ENCODE results near the gene TENM4.

The TENM4 gene

DNA sequence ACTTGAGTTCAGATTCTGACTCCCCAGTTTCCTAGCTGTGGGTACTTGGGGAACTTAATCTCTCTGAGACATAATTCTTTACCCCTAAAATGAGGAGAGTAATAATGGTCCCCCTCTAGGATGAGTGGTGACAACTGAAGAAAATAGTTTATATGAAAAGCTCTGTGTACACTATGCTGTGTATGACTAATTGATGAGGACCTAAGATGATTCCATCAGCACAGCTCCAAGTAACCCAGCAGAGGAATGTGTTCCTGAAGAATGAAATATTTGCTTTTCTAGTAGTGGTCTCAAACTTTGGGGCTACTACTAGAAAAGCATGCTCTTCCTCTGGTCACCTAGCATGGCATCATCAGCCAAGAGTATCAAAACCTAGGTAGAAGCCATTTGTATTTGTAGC lies 648.9 kb downstream of the TENM4 start:
- DNase-seq: no peak

DNA sequence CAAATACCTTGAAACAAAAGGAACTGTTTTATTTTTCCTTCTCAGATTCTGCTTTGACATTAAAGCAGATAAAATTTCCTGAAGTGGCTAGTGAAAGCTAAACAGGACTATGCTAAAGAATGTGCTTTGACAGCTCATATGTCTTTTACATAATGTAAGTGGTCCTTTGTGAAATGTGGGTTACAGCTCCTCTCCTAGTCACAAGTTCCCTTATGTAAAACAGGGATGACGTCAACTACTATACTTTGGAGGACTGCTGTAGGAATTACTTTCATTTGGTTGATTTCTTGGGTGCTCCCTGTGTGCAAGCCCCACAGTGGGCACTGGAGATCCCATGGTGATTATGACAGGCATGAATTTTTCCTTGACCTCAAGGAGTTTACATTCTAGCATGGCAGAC lies 649.6 kb downstream of the TENM4 start:
- no peak for DNase-seq

DNA sequence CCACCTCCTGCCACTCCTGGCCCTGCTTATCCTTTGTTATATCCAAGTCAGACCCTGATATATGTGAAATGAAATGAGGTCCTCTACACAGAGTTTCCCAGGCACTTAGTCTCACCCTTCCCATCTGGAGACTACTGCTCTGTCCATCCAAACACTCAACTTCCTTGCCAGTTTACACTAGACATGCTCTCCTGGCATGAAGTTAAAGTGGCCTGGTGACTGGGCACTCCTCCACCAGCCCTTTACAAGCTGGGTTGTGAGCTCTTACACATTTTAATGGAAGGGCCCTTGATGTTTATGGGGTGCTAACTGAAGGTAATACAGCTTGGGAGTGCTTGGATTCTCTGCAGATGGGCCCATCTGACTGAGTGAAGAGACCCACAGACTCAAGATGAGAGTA lies 650.0 kb downstream of the TENM4 start:
- no peak for DNase-seq

DNA sequence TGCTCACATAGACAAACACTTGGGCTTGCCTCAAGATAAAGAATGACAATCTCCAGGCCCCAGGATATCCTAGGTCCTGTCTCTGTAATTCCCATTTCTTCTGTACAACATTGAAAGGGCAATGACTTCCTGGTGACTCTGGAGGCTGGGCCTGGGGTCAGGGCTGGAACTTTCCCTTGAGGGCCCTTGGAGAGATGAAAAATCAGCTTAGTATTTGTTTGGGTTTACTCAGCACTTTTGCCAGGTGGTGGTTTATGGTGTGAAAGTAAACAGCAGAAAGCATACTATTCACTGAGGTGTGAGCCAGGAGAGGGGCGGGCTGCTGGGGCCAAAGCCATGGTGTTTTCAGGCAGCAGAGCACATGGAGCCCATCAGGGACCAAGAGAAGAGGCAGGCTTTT lies 651.5 kb downstream of the TENM4 start:
- no peak for DNase-seq

DNA sequence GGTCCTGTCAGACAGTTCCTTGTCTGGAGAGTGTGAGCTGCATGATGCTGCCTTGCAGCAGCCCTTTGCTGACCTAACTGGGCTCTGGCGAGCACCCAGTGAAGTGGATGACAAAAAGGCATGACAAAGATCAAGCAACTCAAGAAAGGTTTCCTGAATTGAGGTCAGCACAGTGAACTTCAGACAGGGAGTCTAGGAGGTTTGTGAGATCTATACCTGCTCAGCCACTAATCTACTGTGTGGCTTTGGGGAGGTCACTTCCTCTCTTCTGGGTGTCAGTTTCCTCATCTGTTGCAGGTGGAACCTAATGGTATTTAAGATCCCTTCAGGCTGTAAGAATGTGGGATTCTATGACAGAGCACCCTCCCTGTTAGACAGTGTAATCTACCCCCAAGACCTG lies 652.3 kb downstream of the TENM4 start:
- DNase-seq: no peak

DNA sequence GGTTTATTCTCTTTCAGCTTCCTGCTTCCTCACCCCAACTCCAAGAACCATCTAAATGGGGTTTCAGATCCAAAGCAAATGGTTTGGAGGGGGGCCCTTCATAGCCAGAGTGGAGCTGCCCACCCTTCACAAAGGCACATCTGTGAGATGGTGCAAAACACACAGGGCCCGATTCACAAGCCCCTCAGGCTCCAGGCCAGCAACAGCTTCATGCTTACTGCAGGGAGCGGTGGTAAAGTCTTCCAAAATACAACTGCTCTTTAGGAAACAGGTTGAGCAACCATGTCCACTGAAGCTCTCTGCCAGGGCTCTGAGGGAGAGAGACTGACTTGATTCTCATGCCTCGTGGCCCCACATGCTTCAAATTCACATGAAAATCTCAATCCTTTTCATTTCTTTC lies 653.1 kb downstream of the TENM4 start:
- DNase-seq: no peak

DNA sequence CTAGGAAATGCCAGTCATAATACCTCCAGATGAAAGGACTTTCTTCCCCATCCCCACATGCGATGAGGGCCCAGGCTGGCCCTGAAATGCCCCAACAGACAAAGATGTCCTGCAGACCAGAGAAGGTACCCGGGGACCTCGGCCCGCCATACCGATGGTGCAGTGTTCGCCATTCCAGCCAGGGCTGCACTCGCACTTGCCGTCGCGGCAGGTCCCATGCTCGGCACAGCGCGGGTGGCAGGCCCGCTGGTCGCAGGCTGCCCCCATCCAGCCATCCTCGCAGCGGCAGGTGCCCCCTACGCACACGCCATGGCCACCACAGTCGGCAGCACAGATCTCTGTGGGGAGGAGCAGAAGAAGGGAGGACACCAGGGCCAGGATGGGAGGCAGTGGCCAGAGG lies 654.1 kb downstream of the TENM4 start:
- DNase-seq: no peak

DNA sequence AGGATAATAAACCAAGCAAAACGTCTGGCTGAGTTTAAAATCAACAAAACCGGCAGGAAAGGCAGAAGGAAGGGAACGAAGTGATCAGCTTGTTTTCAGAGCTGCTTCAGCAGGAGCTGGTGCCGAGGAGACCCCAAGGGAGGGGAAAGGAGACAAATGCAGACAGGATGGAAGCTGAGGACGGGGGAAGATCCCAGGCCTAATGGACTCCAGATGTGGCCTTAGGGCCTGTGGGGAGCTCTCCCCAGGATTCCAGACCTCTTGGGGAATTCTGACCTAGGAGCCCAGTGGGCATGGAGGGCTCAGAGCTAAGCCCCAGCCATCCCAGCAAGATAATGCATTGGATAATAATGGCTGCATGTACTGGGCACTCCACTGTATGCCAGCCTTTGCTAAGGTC lies 654.7 kb downstream of the TENM4 start:
- no peak for DNase-seq

DNA sequence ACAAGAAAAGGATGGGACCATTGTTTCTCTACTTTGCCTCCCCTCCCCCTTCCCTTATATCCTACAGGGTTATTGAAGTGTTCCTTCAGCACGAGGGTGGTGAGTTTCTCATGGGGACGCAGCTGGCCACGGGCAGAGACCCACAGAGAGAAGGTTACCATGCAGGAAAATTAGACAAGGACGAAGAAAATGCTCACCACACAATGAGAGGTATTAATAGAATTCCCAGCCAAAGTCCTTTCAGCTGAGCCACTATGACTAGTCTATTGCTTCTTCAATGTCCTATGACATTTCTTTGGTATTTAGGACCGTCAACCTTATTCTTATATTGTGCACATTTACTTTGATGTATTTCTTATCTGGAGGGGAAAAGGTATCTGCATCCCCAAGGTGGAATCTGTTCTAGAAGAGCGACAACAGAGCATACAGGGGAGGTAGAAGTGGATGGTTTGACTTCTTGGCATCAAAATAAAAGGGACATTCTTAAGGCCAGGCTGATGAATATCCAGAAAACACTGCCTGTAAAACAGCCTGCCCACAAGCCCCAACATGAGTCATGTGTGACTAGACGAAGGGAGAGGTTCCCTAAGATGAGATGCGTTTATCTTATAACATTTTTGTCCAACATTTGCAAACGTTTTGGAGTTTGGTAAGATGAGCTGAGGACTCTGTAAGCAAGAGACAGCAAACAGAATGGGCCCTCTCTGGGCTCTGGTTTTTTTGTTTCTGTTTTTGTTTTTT lies 656.3 kb downstream of the TENM4 start:
- no peak for DNase-seq

DNA sequence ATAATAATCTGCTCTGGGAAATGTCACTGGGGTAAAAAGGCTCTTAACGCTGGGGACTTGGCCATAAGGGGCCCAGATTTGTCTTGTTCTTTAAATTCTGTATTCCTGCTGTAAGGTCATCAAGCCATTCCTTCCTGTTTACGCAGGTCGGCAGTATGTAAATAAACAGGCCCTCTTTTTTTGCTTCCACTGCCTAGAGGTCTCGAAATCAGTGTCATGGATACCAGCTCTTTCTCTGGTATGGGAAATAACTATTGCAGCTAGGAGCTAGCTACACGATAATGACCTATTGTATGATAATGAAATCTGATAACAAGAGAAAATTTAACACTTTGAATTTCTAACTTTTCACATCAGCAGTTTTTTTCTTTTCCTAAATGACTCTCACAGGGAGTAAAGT lies 657.0 kb downstream of the TENM4 start:
- no peak for DNase-seq

DNA sequence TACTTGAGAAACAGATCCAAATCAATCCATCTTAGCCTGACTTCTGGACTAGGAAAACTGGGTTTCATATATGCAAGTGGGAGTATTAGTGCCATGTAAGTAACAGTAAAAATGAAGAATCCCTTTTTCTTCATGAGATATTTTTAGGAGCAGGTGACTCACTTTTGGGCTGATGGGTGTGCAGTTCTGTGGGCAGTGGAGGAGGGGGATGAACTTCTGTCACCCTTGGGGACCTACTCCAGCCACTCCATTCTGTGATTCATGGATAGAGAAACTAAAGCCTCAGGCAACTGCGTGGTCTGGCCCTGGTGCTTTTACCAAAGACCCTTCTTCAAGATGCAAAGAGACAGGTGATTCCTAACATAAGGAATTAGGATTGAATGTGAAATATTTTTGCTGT lies 657.5 kb downstream of the TENM4 start:
- no peak for DNase-seq

DNA sequence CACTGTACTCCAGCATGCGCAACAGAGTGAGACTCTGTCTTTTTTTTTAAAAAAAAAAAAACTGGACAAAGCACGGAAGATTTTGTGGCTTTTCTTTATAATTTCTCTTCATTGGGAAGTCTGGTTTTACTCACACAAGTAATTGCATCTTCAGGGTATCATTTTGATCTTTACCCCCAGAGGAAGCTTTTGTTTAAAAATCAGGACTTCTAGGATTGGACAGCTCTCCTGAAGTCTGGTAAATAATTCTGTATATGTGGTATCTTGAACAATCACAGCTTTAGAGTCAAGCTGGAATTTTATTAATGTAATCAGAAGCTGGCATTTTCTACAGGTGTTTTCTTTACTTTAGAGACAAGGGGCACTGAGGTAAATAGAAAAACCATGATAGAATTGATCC lies 658.1 kb downstream of the TENM4 start:
- DNase-seq: no peak

DNA sequence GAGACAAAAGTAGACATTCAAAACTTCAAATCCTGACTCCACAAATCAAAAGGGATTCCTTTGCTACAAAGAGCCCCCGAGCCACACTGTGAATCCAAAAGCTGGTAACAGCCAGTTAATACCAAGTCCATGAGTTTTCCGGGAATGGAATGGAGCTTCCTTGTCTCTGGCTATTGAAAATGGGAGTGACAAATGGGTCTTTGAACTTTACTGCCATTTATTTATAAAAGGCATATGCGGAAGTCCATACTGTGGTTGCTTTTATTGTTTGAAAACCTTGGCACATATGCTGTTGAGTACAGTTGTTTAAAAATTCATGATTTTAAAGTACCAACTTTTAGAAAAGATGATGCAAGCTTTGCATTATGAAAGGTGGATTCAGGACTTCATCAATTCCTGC lies 659.9 kb downstream of the TENM4 start:
- DNase-seq: no peak

DNA sequence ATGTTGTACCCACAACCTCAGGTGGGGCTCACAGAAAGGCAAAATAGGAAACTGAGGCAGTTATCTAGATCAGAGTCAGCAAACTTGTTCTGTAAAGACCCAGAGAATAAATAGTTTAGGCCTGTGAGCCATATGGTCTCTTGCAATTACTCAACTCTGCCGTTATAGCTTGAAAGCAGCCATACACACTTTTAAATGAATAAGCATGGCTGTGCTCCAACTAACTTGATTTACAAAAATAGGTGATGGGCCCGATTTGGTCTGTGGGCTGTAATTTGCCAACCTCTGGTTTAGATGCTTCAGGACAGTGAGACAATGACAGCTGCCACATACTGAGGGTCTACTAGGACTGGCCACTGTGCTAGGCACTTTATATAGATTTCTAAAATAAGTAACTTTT lies 667.3 kb downstream of the TENM4 start:
- DNase-seq: no peak

DNA sequence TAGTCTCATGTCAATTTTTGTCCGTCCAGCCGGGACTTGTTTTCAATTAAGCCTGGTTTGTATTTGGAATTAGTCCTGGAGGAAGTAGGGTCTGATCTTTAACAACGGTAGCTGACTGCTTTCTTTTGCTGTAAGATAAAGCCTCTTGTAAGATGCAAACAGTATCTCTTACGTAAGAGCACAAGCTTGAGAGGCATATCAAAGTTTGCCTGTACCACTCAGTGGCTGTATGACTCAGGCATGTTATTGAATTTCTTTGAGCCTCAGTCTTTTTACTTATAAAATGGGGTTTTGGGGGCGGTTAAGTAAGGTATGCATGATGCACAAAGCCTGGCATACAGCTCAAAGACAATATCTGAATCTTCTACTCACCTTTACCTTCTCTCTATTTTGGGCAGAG lies 667.8 kb downstream of the TENM4 start:
- DNase-seq: no peak

DNA sequence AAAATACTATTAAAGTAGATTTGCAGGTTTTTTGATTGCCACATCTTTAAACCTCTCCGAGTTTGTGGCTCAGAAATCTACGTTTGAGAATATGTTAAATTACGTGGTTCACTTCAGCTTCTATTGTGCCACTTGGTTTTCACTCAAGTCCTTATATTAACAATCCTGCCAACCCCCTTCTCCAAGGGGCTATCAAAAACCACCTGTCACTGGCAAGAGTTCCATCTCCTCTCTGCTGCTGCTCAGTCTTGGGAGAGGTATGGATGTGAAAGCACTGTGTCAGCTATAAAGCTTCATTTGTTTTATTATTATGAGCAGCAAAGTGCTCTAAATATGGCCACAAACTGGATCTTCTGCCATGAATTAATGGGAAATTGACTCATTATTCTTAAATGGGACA lies 668.6 kb downstream of the TENM4 start:
- no peak for DNase-seq

DNA sequence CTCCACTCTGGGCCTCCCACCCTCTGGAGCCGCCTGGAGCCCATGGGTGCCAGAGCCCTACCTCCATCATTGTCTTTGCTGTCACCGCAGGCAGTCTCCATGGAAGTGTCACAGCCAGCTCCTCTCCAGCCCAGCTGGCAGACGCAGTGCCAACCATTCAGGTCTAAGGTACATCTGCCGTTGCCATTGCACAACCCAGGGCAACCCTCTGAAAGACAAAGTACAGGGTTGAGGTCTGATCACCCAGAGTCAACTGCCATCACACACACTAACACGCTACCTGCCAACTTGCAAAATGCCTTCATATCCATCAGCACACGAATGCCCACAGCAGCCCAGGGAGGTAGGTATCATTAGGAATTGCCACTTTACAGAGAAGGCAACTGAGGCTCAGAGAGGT lies 669.9 kb downstream of the TENM4 start:
- no peak for DNase-seq

DNA sequence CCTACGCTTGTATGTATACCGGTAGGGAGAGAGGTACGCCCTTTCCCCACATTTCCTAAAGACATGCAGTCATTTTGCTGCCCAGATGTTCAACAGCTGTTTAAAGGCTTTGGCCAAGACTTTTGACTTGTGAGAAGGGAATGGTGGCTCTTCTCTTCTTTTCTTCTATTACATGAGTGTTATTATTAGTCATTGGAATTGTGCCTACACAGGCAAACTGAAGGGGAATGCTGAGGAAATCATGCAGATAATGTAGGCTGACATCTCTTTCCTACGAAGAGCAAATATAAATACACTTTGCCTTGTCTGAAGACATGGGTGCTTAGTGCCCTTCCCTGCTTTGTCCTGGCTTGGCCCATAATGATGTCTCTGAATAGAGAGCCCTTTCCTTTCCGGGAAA lies 671.9 kb downstream of the TENM4 start:
- no peak for DNase-seq

DNA sequence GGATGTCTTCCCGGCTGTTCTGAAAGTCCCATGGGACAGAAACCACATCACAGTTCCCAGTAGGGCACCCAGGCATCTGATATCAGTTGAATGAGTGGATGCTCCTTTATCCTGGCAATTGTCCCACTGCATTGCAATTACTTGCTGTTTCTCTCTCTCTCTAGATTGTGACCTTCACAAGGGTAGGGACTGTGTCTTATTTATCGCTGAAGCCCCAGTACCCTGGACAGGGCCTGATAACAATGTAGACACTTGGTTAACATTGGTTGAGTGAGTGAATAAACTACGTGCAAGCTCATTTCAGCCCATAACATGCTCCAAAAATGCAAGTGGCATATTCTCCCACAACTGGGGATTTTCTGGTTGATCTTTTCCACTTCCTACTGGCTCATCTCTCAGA lies 672.5 kb downstream of the TENM4 start:
- no peak for DNase-seq

DNA sequence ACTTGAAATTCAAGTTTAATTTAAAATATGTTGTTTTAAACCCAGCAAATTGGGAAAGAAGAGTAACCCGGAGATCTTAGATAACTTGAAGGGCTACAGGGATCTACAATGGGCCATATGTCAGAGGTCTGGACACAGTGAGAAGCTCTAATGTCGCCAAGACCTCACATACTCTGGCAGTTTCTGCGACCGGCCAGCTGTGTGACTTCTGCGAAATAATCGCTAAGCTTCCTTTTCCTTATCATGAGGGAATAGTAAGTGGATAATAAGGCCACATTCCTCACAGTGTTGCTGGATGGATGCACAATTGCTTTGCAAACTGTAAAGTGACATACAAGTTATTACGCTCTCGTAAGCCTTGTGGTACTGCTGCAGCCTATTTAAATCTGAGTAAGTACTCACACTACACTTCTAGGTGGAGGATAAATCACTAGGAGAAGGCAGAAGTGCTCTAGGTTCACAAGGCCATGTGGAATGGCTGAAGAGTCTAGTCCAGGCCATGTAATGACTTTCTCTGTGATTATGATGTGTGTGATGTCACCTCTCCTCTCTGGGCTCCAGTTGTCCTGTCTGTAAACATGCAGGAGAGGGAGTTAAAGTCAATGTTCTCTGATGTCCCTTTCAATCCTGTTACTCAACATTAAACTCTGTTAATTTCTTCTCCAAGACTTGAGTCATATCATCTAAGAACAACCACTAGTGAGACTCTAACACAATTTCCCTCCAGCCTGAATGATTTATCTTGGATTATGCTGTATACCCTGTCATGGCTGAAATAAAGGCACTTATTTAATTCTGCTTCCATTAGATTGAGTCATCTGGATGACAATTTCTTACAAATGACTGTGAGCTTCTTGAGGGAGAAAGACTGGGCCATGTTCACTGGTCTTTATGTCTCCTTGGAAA lies 673.5 kb downstream of the TENM4 start:
- no peak for DNase-seq

DNA sequence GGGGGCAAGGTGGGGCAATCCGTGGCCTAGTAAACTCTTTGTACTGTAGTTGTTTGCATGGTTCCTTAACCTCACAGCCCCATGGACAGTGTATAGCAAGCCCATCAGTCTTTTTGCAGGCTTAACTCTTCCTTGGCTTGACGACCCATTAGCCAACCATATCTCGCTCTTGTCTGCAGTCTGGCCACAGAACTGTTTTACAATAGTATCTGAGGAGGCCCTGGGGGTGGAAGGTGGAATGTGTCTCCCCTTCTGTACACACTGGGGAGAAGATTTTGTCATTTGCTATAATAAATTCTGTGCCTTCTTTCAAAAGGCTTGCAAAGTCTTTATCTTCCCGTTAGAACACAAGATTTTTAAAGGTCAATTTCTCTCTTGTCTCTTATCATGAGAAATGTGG lies 675.9 kb downstream of the TENM4 start:
- no peak for DNase-seq

DNA sequence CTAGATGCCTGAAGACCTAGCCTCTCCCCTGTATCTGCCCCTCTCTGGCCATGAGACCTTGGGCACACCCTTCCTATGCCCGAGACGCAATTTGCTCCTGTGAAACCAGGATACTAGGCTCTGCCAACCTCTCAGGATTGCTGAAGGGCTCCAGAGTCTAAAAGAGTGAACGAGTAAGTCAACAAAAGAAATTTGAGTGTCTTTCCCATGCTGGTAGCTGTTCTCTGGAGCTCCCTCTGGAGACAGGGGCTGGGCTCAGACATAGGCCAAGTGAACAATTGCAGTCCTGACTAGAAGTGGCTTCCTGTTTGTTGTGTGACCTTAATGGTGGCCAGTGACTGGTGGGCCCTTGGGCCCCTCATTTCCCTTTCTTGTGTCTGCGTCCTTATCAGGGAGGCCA lies 677.2 kb downstream of the TENM4 start:
- no peak for DNase-seq

DNA sequence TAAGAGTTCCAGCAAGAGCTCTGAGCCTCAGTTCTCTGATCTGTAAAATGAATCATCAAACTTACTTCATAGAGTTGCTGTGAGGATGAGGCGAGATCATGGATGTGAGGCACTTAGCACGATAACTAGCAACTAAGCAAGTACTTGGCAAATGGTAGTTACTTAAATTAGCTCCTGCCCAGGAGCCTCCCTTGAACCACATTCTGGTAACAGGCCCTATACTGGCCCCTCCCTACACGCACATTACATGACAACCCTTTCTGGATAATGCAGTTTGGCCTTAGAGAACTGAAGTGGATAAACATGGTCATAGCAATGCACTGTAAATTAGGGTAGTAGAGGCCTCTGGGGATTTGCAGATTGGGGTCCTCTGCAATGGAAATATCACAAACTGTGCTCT lies 678.7 kb downstream of the TENM4 start:
- DNase-seq: no peak

DNA sequence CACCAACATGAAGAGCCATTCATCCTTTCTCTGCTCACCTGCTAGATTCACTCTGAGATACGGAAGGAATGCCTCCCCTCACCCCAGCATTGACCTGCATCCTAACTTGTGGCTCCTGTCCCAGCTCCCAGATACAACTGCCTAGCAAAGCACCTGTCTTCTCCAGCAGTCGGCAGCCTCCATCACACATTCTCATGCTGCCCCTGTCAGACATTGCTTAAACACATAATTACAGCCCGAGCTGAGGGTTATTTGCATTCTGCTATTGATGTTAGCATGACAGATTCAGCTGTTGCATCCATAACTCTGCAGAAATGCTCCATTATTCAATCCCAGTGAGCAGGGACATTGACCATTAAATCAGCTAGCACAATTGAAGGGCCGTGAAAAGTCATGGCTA lies 681.8 kb downstream of the TENM4 start:
- no peak for DNase-seq

DNA sequence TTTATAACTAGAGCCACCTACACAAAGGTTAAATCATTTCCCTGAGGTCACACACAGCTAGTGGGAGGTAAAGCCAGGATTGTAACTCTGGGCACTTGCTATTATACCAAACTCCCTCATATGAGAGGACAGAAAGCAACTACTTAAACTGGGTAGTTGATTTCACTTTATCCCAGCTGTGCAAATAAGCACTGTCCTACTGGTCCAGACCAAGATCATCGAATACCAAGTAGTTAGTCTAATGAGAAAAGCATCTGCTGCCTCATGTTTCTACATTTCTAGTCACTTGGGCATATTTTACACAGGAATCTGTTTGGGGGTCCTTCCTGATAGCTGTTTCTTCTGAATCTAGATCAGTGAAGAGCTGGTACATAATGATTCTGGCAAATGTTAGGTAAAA lies 687.5 kb downstream of the TENM4 start:
- DNase-seq: no peak
